Sigmoid colon (tissue), 7 donors: Measurements from ENCODE around the gene NTM. TPM values are rescaled to one million over a fixed set of nuclear protein-coding genes. Genes with fewer than 3 reads are reported as not detected.

Experiments used
- DNase-seq: peaks from one replicate; pipeline ENCODE4 v3.0.0-alpha.2; 2019
- H3K27ac ChIP-seq, 4 donors: fragments of 200-600 bp; sonication (generic); one replicate each; pipeline ENCODE4 v1.5.1; 2016 to 2019; ENCODE audit warnings: mild to moderate bottlenecking in 1 of 4
- H3K27me3 ChIP-seq, 3 donors: fragments of 200-600 bp; sonication (generic); one replicate each; pipeline ENCODE4 v1.5.1; 2019; ENCODE audit warnings: mild to moderate bottlenecking in 1 of 3
- H3K36me3 ChIP-seq, 4 donors: fragments of 200-600 bp; sonication (generic); one replicate each; pipeline ENCODE4 v1.5.1; 2016 to 2019
- H3K4me1 ChIP-seq, 4 donors: fragments of 200-600 bp; sonication (generic); one replicate each; pipeline ENCODE4 v1.5.1; 2017 to 2019
- H3K4me3 ChIP-seq, 4 donors: fragments of 200-600 bp; sonication (generic); one replicate each; pipeline ENCODE4 v1.5.1; 2017 to 2019; ENCODE audit warnings: mild to moderate bottlenecking in 2 of 4, moderate library complexity in 1 of 4
- H3K9me3 ChIP-seq, 4 donors: fragments of 200-600 bp in 3 of 4; sonication (generic) in 3 of 4; one replicate each; pipeline versions ENCODE4 v1.5.1 to v1.6.1; 2013 to 2019
- CTCF ChIP-seq, 4 experiments: fragments of 450-650 bp in 3 of 4; fragments of 200-600 bp in 1 of 4; IDR thresholded peaks; one replicate each; pipeline ENCODE4 v1.5.1; 2016 to 2019; ENCODE audit warnings: antibody characterized with exemption in 4 of 4, mild to moderate bottlenecking in 3 of 4, moderate library complexity in 2 of 4
- EP300 ChIP-seq, 4 donors: sonication (generic); formaldehyde crosslinking; IDR thresholded peaks; one replicate each; pipeline ENCODE4 v1.6.1; 2017; ENCODE audit warnings: antibody characterized with exemption in 4 of 4
- POLR2A ChIP-seq, 2 donors: fragments of 450-650 bp; IDR thresholded peaks; one replicate each; pipeline ENCODE4 v1.6.1; 2016; ENCODE audit warnings: antibody characterized with exemption in 2 of 2, mild to moderate bottlenecking in 2 of 2, moderate library complexity in 2 of 2
- POLR2AphosphoS5 ChIP-seq, 4 donors: sonication (generic); formaldehyde crosslinking; IDR thresholded peaks; one replicate each; pipeline ENCODE4 v1.6.1; 2017; ENCODE audit warnings: antibody characterized with exemption in 4 of 4
- WGBS, 2 donors: extraction: QIAGEN DNeasy Blood & Tissue Kit; methylation state at CpG; one replicate each; pipeline ENCODE4 v1.1.7; 2013; 5-methylcytosine and 5-hydroxymethylcytosine counted together
- intact Hi-C: fragments of 100-400 bp; cut with DNase I; formaldehyde crosslinking; loops from one replicate; pipeline ENCODE4 v1.15.1; 2023
- polyA plus RNA-seq, 3 donors: library from polyadenylated mRNA; stranded (reverse); fragments of 200-250 nt; gene quantifications; one replicate each; pipeline ENCODE4 v1.2.3, GENCODE V29; 2013
- total RNA-seq, 4 donors: library from RNA; depleted of rRNA; stranded (reverse); fragments of >200 nt; gene quantifications; one replicate each; pipeline ENCODE4 v1.1.0, GENCODE V29; 2016
- donor health status: healthy with polysubstance abuse.
- donor health status: Bipolar disorder and iron deficiency.
- donor health status: healthy.

The NTM gene
- total and polyA plus RNA-seq, 7 donors: 0.96 to 18.3 (median 6.4) TPM; not detected in 1

GRCh38 chr11:131572423-131572822 lies 202.0 kb downstream of the NTM start:
- H3K36me3 ChIP-seq: no peaks in the 10 kb centered on the region
- intact Hi-C loops: no loop called here
- no peak for TF ChIP-seq POLR2AphosphoS5 (IDR thresholded peaks at IDR 0.05)
- no peak for TF ChIP-seq EP300 (IDR thresholded peaks at IDR 0.05)
- TF ChIP-seq CTCF (IDR thresholded peaks at IDR 0.05): no peak
- TF ChIP-seq POLR2A (IDR thresholded peaks at IDR 0.05): no peak
- H3K4me1 ChIP-seq: peaks cover 0 to 8% (median 0%) of the 10 kb centered on the region in 4 donors
- no peaks in the 10 kb centered on the region for H3K27me3 ChIP-seq
- 83 to 86% methylated on average over 7 of the region's 7 CpGs for WGBS, 2 donors
- DNase-seq: no peak
- no peak overlapping the region for H3K4me3 ChIP-seq
- H3K9me3 ChIP-seq: no peaks in the 10 kb centered on the region
- H3K27ac ChIP-seq: no peak overlapping the region

GRCh38 chr11:131579932-131580387 lies 209.5 kb downstream of the NTM start:
- Histone ChIP-seq H3K27me3 (no peaks in the 10 kb centered on the region), H3K36me3 (no peaks in the 10 kb centered on the region), H3K27ac (no peak overlapping the region), H3K4me3 (no peak overlapping the region), H3K9me3 (no peaks in the 10 kb centered on the region), H3K4me1 (no peaks in the 10 kb centered on the region)
- WGBS, 2 donors: 51 to 55% methylated on average over 7 of the region's 7 CpGs
- no peak for TF ChIP-seq POLR2AphosphoS5 (IDR thresholded peaks at IDR 0.05)
- no peak for TF ChIP-seq POLR2A (IDR thresholded peaks at IDR 0.05)
- TF ChIP-seq CTCF (IDR thresholded peaks at IDR 0.05): no peak
- TF ChIP-seq EP300 (IDR thresholded peaks at IDR 0.05): no peak
- no peak for DNase-seq
- intact Hi-C loops: no loop called here

- intact Hi-C loops: no loop called here
These were observed 210.1 kb downstream of the NTM start for GRCh38 chr11:131580476-131580875.

GRCh38 chr11:131581046-131581445 lies 210.6 kb downstream of the NTM start:
- TF ChIP-seq CTCF (IDR thresholded peaks at IDR 0.05) (no peak), EP300 (IDR thresholded peaks at IDR 0.05) (no peak), POLR2A (IDR thresholded peaks at IDR 0.05) (no peak), POLR2AphosphoS5 (IDR thresholded peaks at IDR 0.05) (no peak)
- Histone ChIP-seq H3K4me1 (no peaks in the 10 kb centered on the region), H3K27me3 (no peaks in the 10 kb centered on the region), H3K4me3 (no peak overlapping the region), H3K36me3 (no peaks in the 10 kb centered on the region), H3K9me3 (no peaks in the 10 kb centered on the region), H3K27ac (no peak overlapping the region)
- intact Hi-C loops: no loop called here
- WGBS, 2 donors: 71 to 78% methylated on average over 6 of the region's 6 CpGs
- no peak for DNase-seq

More at GRCh38 chr11:131580476-131580875, 210.1 kb downstream of the NTM start:
- H3K36me3 ChIP-seq: no peaks in the 10 kb centered on the region
- no peaks in the 10 kb centered on the region for H3K4me1 ChIP-seq
- 84 to 85% methylated on average over 4 of the region's 4 CpGs for WGBS, 2 donors
- no peaks in the 10 kb centered on the region for H3K27me3 ChIP-seq
- no peak for DNase-seq
- H3K4me3 ChIP-seq: no peak overlapping the region
- TF ChIP-seq CTCF (IDR thresholded peaks at IDR 0.05): no peak
- no peak for TF ChIP-seq POLR2AphosphoS5 (IDR thresholded peaks at IDR 0.05)
- no peak for TF ChIP-seq EP300 (IDR thresholded peaks at IDR 0.05)
- TF ChIP-seq POLR2A (IDR thresholded peaks at IDR 0.05): no peak
- H3K27ac ChIP-seq: no peak overlapping the region
- H3K9me3 ChIP-seq: no peaks in the 10 kb centered on the region

- DNase-seq: no peak
- no peak for TF ChIP-seq EP300 (IDR thresholded peaks at IDR 0.05)
- TF ChIP-seq CTCF (IDR thresholded peaks at IDR 0.05): no peak
- TF ChIP-seq POLR2A (IDR thresholded peaks at IDR 0.05): no peak
- TF ChIP-seq POLR2AphosphoS5 (IDR thresholded peaks at IDR 0.05): no peak
- no peaks in the 10 kb centered on the region for H3K9me3 ChIP-seq
- no peaks in the 10 kb centered on the region for H3K27me3 ChIP-seq
- 71 to 77% methylated on average over 12 of the region's 12 CpGs for WGBS, 2 donors
- no peaks in the 10 kb centered on the region for H3K36me3 ChIP-seq
- H3K27ac ChIP-seq: no peak overlapping the region
- intact Hi-C loops: no loop called here
- no peaks in the 10 kb centered on the region for H3K4me1 ChIP-seq
- H3K4me3 ChIP-seq: no peak overlapping the region
These were observed 211.7 kb downstream of the NTM start for GRCh38 chr11:131582021-131582525.
